ENCODE measurements around the gene CACNG6. TPM values are rescaled to one million over a fixed set of nuclear protein-coding genes. Genes with fewer than 3 reads are reported as not detected.
A peak's percentile ranks its signal among the peaks of the same experiment; 100 is the strongest.

CACNG6 gene
- total and polyA plus RNA-seq, 10 of the 15 experiments (the other 5 are each of a cell fraction or from before 2014, with no cell fraction given), result 0.07 TPM; not detected in 9

MicroRNAs within 50 kb of the gene (microRNA counts, 767-probe panel; counts per million panel counts)
- 1,244 counts per million, percentile 41 among the panel's probes with 10 or more counts for microRNA hsa-miR-935

Small RNA genes within 50 kb of the gene (small RNA-seq; reads per million reads assigned to genes)
- not detected for gene AC012314.20

Other genes with a start within 250 kb of the CACNG6 start
Only the 7 nearest of the 18 such genes appear.
- gene PRKCG, start 109.4 kb upstream of the CACNG6 start, total RNA-seq (2014; rRNA removed), result not detected in 2 replicates
- gene PRKCG, start 109.4 kb upstream of the CACNG6 start, total RNA-seq (2014; rRNA removed; fragmentation: Illumina TruSeq; extraction: Trizol), result not detected in 2 replicates
- gene PRKCG, start 109.4 kb upstream of the CACNG6 start, total RNA-seq (2021), result not detected in 2 replicates
- gene PRKCG, start 109.4 kb upstream of the CACNG6 start, polyA plus RNA-seq (2011; rRNA removed), result not detected in 2 replicates
- gene PRKCG, start 109.4 kb upstream of the CACNG6 start, polyA plus RNA-seq (2014; fragmentation: Illumina TruSeq; extraction: Trizol), result not detected in 2 replicates
- not detected for gene PRKCG, start 109.4 kb upstream of the CACNG6 start, polyA plus RNA-seq (2014; fragmentation: Nextera tagmentation; extraction: Ambion mirVana)
- not detected in 2 replicates for gene PRKCG, start 109.4 kb upstream of the CACNG6 start, polyA plus RNA-seq (2014; rRNA removed)
- not detected for gene PRKCG, start 109.4 kb upstream of the CACNG6 start, polyA plus RNA-seq (2016; fragmentation: Nextera tagmentation; extraction: Ambion mirVana)
- not detected in 2 replicates for gene CACNG7, start 82.4 kb upstream of the CACNG6 start, total RNA-seq (2014; rRNA removed)
- not detected in 2 replicates for gene CACNG7, start 82.4 kb upstream of the CACNG6 start, total RNA-seq (2014; rRNA removed; fragmentation: Illumina TruSeq; extraction: Trizol)
- not detected in 2 replicates for gene CACNG7, start 82.4 kb upstream of the CACNG6 start, total RNA-seq (2021)
- gene CACNG7, start 82.4 kb upstream of the CACNG6 start, polyA plus RNA-seq (2011; rRNA removed), result not detected in 2 replicates
- gene CACNG7, start 82.4 kb upstream of the CACNG6 start, polyA plus RNA-seq (2014; fragmentation: Illumina TruSeq; extraction: Trizol), result not detected in 2 replicates
- not detected for gene CACNG7, start 82.4 kb upstream of the CACNG6 start, polyA plus RNA-seq (2014; fragmentation: Nextera tagmentation; extraction: Ambion mirVana)
- not detected in 2 replicates for gene CACNG7, start 82.4 kb upstream of the CACNG6 start, polyA plus RNA-seq (2014; rRNA removed)
- not detected for gene CACNG7, start 82.4 kb upstream of the CACNG6 start, polyA plus RNA-seq (2016; fragmentation: Nextera tagmentation; extraction: Ambion mirVana)
- gene CACNG8, start 28.7 kb upstream of the CACNG6 start, total RNA-seq (2014; rRNA removed), result not detected in 2 replicates
- gene CACNG8, start 28.7 kb upstream of the CACNG6 start, total RNA-seq (2014; rRNA removed; fragmentation: Illumina TruSeq; extraction: Trizol), result not detected in 2 replicates
- gene CACNG8, start 28.7 kb upstream of the CACNG6 start, total RNA-seq (2021), result not detected in 2 replicates
- gene CACNG8, start 28.7 kb upstream of the CACNG6 start, polyA plus RNA-seq (2011; rRNA removed), result not detected in 2 replicates
- gene CACNG8, start 28.7 kb upstream of the CACNG6 start, polyA plus RNA-seq (2014; fragmentation: Illumina TruSeq; extraction: Trizol), result not detected in 2 replicates
- gene CACNG8, start 28.7 kb upstream of the CACNG6 start, polyA plus RNA-seq (2014; fragmentation: Nextera tagmentation; extraction: Ambion mirVana), result not detected
- not detected in 2 replicates for gene CACNG8, start 28.7 kb upstream of the CACNG6 start, polyA plus RNA-seq (2014; rRNA removed)
- not detected for gene CACNG8, start 28.7 kb upstream of the CACNG6 start, polyA plus RNA-seq (2016; fragmentation: Nextera tagmentation; extraction: Ambion mirVana)
- not detected in 2 replicates for gene VSTM1, start 72.3 kb downstream of the CACNG6 start, total RNA-seq (2014; rRNA removed)
- gene VSTM1, start 72.3 kb downstream of the CACNG6 start, total RNA-seq (2014; rRNA removed; fragmentation: Illumina TruSeq; extraction: Trizol), result not detected in 2 replicates
- gene VSTM1, start 72.3 kb downstream of the CACNG6 start, total RNA-seq (2021), result not detected in 2 replicates
- not detected in 2 replicates for gene VSTM1, start 72.3 kb downstream of the CACNG6 start, polyA plus RNA-seq (2011; rRNA removed)
- not detected in 2 replicates for gene VSTM1, start 72.3 kb downstream of the CACNG6 start, polyA plus RNA-seq (2014; fragmentation: Illumina TruSeq; extraction: Trizol)
- gene VSTM1, start 72.3 kb downstream of the CACNG6 start, polyA plus RNA-seq (2014; fragmentation: Nextera tagmentation; extraction: Ambion mirVana), result not detected
- not detected in 2 replicates for gene VSTM1, start 72.3 kb downstream of the CACNG6 start, polyA plus RNA-seq (2014; rRNA removed)
- gene VSTM1, start 72.3 kb downstream of the CACNG6 start, polyA plus RNA-seq (2016; fragmentation: Nextera tagmentation; extraction: Ambion mirVana), result not detected
- not detected in 2 replicates for gene TARM1, start 89.7 kb downstream of the CACNG6 start, total RNA-seq (2014; rRNA removed)
- gene TARM1, start 89.7 kb downstream of the CACNG6 start, total RNA-seq (2014; rRNA removed; fragmentation: Illumina TruSeq; extraction: Trizol), result not detected in 2 replicates
- gene TARM1, start 89.7 kb downstream of the CACNG6 start, total RNA-seq (2021), result not detected in 2 replicates
- gene TARM1, start 89.7 kb downstream of the CACNG6 start, polyA plus RNA-seq (2011; rRNA removed), result not detected in 2 replicates
- not detected in 2 replicates for gene TARM1, start 89.7 kb downstream of the CACNG6 start, polyA plus RNA-seq (2014; fragmentation: Illumina TruSeq; extraction: Trizol)
- not detected for gene TARM1, start 89.7 kb downstream of the CACNG6 start, polyA plus RNA-seq (2014; fragmentation: Nextera tagmentation; extraction: Ambion mirVana)
- not detected in 2 replicates for gene TARM1, start 89.7 kb downstream of the CACNG6 start, polyA plus RNA-seq (2014; rRNA removed)
- gene TARM1, start 89.7 kb downstream of the CACNG6 start, polyA plus RNA-seq (2016; fragmentation: Nextera tagmentation; extraction: Ambion mirVana), result not detected
- gene OSCAR, start 109.2 kb downstream of the CACNG6 start, total RNA-seq (2014; rRNA removed), result 0.11 TPM in 1 of 2 replicates, not detected in the other
- not detected in 2 replicates for gene OSCAR, start 109.2 kb downstream of the CACNG6 start, total RNA-seq (2014; rRNA removed; fragmentation: Illumina TruSeq; extraction: Trizol)
- gene OSCAR, start 109.2 kb downstream of the CACNG6 start, total RNA-seq (2021), result 0.13 TPM in 1 of 2 replicates, not detected in the other
- gene OSCAR, start 109.2 kb downstream of the CACNG6 start, polyA plus RNA-seq (2011; rRNA removed), result 0.04 and 0.10 TPM in 2 replicates
- gene OSCAR, start 109.2 kb downstream of the CACNG6 start, polyA plus RNA-seq (2014; fragmentation: Illumina TruSeq; extraction: Trizol), result not detected in 2 replicates
- not detected for gene OSCAR, start 109.2 kb downstream of the CACNG6 start, polyA plus RNA-seq (2014; fragmentation: Nextera tagmentation; extraction: Ambion mirVana)
- gene OSCAR, start 109.2 kb downstream of the CACNG6 start, polyA plus RNA-seq (2014; rRNA removed), result 0.24 and 0.27 TPM in 2 replicates
- gene OSCAR, start 109.2 kb downstream of the CACNG6 start, polyA plus RNA-seq (2016; fragmentation: Nextera tagmentation; extraction: Ambion mirVana), result under 1 TPM in 1 of 2 experiments, not detected in 1; 0.08 TPM
- gene NDUFA3, start 111.2 kb downstream of the CACNG6 start, total RNA-seq (2014; rRNA removed), result 73.0 and 73.8 TPM in 2 replicates
- 147 and 162 TPM in 2 replicates for gene NDUFA3, start 111.2 kb downstream of the CACNG6 start, total RNA-seq (2014; rRNA removed; fragmentation: Illumina TruSeq; extraction: Trizol)
- 131 and 143 TPM in 2 replicates for gene NDUFA3, start 111.2 kb downstream of the CACNG6 start, total RNA-seq (2021)
- gene NDUFA3, start 111.2 kb downstream of the CACNG6 start, polyA plus RNA-seq (2011; rRNA removed), result 27.1 and 40.0 TPM in 2 replicates
- gene NDUFA3, start 111.2 kb downstream of the CACNG6 start, polyA plus RNA-seq (2014; fragmentation: Illumina TruSeq; extraction: Trizol), result 33.9 and 102 TPM in 2 replicates
- gene NDUFA3, start 111.2 kb downstream of the CACNG6 start, polyA plus RNA-seq (2014; fragmentation: Nextera tagmentation; extraction: Ambion mirVana), result 100 to 1,000 TPM; 295 to 302 TPM
- 110 and 152 TPM in 2 replicates for gene NDUFA3, start 111.2 kb downstream of the CACNG6 start, polyA plus RNA-seq (2014; rRNA removed)
- 100 to 1,000 TPM; 312 to 335 TPM for gene NDUFA3, start 111.2 kb downstream of the CACNG6 start, polyA plus RNA-seq (2016; fragmentation: Nextera tagmentation; extraction: Ambion mirVana)